GM21619 (cell line): ENCODE results near the gene TEAD3.
"Not testable (repeated sequence)": the region's sequence is repeated elsewhere in the genome, so short reads cannot be mapped to it uniquely, and the experiment has no call there.

Source experiments
- ATAC-seq: cut with Tn5 transposase; IDR thresholded peaks from one replicate; pipeline ENCODE4 v1.9.1; 2021; ENCODE audit not compliant: unreplicated experiment

Gene TEAD3

DNA sequence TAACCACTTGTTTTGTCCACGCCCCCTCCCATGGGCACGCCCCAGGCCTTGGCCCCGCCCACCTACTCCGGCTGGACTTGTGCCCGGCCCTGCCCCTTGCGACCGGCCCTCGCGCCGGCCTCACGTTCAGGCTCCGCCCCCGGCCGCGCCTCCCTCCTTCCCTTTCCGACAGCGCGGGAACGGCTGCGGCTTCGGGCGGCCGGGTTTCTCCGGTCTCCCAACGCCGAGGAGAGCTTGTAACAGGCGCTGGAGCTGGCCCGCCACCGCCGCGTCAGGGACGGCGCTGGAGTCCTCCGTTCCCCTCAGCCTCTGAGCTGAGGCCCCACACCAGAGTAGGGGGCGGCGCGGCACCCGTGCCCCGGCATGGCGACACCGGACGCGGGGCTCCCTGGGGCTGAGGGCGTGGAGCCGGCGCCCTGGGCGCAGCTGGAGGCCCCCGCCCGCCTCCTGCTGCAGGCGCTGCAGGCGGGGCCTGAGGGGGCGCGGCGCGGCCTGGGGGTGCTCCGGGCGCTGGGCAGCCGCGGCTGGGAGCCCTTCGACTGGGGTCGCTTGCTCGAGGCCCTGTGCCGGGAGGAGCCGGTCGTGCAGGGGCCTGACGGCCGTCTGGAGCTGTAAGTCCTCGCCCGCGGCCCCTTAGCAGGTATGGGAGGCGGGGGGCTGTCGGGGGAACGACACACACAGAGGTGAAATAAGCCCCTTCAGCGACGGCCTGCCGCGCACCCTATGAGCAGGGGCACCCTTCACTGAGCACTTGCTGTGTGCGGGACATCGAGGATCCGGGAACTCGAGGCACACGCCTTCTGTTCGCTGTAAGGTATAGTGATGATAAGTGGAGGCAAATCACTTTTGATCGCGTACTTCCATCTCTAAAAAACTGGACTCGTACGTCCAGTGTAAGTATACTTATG lies 44.4 kb downstream of the TEAD3 start, which contains the start of gene FANCE:
Gene FANCE (plus strand): TSS at position 156 of the 908 bp plus-strand sequence. CDS start 208 bp downstream, at position 364.
- ATAC-seq, result peak; percentile 87

DNA sequence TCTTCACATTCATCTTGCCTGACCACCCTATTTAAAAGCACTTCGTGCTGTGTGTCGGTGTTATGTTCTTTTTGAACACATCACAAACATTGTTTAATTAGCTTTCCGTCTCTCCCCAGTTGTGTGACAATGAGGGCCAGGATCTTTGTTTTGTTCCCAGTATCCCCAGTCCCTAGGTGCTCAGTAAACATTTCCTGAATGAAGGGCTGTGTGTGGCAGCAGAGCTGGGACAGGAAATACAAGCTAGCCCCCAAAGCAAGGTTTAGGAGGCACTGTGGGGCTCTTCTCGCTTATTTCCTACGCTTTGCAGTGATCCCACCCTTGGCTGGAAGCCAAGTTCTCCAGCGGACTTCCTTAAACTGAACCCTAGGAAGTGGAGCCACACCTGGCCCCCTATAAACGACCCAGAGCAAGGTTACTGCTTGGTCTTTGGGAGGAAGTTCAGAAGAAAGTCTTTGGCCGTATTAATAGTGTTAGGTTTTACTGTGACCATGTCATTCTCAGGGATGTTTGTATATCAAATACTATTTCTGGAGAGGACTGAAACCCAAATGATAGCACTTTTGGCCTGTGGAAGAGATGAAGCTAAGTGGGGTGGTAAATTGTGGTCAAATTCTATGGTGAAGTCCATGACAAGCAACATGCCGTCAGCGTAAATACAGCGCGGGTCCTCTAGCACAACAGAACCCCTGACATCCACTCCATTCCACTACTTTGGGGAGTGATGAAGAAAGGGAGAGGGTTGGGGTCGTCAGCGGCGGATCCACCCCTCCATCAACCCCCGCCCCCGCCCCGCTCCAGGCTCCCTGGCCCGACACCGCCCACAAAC lies 45.3 kb downstream of the TEAD3 start:
- no peak for ATAC-seq

DNA sequence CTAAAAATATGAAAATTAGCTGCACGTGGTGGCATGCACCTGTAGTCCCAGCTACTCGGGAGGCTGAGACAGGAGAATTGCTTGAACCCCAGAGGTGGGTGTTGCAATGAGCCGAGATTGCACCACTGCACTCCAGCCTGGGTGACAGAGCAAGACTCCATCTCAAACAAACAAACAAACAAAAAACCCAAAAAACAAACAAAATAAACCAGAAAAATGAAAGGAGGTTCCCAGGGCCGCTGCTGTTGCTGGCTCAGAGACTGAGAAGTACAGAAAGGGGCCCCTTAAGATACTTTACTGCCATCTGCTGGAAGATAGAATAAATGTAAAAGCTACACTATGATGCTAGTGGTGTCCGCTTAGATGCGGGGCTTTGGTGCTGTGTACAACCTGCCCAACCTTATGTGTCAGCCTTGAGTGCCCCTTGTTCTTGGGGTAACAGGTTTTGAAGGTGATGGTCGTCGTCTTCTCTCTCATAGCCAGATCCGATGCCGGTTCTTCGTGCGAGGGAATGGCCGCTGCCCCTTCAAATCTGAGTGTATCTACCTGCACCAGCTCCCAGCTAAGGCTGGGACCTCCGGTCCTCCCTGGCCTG lies 47.5 kb downstream of the TEAD3 start:
- ATAC-seq, result no peak

DNA sequence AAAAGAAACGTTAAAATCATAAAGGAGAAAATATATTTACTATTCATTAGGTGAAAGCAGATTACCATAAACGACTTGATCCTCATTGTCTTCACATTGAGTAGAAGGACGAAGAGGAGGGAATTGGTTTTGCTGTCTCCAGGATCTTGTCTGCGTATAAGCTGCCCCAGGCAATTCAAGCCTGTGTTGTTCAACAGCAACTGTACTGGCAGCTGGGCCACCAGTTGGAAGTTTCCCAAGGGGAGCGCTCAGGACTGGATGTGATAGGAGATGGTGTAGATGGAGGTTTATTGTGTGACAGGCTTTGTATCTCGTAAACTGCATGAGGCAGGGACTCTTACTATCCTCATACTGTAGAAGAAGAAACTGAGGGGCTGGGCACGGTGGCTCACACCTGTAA lies 48.7 kb downstream of the TEAD3 start:
- ATAC-seq, result no peak

DNA sequence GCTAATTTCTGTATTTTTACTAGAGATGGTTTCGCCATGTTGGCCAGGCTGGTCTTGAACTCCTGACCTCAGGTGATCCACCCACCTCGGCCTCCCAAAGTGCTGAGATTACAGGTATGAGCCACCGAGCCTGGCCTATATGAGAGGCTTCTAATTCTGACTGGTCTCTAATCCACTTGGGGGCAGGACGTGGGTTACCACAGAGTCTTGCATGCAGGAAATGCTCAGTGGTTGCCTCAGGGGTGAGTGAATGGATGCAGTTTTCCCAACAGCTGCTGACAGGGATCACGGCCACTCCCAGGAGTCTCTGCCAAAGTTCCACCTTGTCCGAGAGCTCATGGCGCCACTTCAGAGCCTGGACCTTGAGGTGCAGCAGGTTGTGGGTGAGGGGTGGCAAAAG lies 51.2 kb downstream of the TEAD3 start:
- ATAC-seq, result no peak

DNA sequence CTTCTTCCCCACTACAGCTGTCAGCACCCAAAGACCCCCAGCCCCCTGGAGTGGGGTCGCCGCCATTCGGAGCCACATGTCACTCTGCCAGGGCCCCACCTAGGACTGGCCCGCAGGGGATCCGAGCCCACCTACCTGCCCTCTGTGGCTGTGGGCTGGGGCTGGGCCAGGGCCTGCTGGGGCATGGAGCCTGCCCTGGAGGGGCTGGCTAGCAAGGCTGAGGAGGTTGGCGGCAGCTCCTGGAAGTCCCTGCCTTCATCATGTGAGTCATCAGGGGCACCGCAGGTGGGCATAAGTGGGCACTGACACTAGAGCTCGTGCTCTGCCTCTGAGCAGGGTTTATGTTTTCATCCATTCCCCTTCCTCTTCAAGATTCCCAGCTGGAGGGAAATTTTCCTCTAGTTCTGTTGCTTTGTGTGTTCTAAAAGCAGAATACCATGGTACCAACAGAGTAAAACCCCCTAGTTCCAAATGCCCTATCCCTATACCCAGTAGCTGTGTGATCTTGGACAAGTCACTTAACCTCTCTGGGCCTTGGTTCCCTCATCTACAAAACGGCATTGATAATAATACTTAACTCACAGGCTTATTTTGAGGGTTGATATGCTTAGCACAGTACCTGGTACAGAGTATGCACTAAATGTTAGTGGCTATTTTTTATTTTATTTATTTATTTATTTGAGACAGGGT lies 53.4 kb downstream of the TEAD3 start:
- ATAC-seq, result no peak

DNA sequence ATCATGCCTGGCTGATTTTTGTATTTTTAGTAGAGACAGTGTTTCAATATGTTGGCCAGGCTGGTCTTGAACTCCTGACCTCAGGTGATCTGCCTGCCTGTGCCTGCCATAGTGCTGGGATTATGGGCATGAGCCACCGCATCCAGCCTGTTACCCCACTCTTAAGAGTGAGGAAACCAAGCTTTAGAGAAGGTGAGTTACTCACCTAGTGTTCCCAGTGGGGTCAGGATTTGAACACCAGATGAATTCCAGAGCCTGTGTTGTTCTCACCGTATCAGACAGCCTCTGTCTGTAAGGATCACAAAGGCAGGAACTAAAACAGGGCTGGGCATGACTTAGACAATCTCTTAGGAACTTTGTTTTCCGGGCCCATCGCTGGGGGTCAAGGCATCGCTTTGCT lies 54.2 kb downstream of the TEAD3 start:
- ATAC-seq, result no peak

DNA sequence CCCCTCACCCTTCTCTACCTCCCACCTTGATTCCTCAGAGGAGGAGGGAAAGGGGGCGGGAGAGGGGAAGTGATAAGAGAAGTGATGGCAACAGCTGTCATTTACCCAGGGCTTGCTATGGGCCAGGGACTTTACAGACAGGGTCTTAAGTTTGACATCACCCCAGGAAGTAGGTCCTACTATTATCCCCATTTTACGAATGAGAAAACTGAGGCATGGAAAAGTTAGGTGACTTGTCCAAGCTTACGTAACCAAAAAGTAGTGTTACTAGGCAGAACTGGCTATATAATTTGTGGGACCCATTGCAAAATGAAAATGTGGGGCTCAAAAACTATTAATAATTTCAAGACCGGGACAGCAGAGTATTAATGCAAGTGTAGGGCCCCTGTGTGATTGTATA lies 55.2 kb downstream of the TEAD3 start:
- no peak for ATAC-seq

DNA sequence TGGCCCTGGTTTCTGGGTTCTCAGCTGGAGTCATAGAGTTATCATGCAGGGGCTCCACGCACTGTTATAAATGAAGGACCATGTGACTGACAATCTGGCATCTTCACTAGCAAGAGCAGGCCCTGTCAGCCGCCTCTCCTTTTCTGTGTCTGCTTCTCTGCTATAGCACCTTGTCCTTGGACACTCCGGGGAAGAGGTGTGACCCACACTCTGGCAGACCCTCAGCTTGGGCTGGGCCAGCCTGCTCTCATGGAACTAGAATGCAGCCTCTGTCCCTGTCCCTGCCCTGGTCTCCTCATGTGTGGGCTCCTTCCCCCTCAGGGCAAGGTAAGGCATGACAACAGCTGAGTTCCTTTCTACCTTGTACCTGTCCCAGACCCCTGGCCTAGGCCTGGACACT lies 55.7 kb downstream of the TEAD3 start:
- ATAC-seq, result no peak

DNA sequence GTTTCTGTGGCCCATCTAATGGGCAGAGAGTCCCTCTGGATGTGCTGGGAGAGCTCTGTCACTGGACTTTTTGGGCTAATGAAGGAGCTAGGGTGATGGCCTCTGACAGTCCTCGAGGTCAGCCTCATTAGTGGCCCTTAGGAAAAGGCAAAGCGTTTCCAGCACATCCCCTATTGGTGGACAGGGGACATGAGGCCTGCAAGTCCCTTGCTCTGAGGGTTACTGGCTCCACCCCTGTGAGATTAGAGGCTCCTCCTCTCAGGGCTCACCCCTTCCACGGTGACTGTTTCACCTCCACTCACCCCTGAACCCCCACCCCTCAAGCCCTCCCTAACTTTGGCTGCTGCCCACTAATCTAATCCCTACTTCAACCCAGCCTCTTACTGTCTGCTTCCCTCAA lies 57.6 kb downstream of the TEAD3 start:
- ATAC-seq, result no peak

DNA sequence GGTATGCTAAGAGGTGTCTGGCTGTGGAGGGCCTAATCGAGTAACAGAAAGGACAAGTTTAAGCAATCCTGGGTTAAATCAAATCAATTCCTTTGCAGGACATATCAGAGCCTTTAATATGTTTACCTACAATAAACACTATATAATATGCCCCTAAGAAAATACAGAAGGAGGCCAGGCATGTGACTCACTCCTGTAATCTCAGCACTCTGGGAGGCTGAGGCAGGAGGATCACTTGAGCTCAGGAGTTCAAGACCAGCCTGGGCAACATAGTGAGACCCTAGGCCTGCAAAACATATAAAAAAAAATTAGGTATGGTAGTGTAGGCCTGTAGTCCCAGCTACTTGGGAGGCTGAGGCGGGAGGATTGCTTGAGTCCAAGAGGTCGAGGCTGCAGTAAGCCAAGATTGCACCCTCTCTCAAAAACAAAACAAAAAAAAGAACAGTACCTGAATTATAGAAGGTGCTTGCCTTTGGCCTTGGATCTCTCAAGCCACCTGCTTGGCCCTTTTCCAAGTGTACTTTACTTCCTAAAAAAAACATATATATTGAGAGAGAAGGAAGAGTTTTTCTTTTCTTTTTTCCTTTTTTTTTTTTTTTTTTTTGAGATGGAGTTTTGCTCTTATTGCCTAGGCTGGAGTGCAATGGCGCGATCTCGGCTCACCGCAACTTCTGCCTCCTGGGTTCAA lies 58.4 kb downstream of the TEAD3 start:
- not testable (repeated sequence) for ATAC-seq

DNA sequence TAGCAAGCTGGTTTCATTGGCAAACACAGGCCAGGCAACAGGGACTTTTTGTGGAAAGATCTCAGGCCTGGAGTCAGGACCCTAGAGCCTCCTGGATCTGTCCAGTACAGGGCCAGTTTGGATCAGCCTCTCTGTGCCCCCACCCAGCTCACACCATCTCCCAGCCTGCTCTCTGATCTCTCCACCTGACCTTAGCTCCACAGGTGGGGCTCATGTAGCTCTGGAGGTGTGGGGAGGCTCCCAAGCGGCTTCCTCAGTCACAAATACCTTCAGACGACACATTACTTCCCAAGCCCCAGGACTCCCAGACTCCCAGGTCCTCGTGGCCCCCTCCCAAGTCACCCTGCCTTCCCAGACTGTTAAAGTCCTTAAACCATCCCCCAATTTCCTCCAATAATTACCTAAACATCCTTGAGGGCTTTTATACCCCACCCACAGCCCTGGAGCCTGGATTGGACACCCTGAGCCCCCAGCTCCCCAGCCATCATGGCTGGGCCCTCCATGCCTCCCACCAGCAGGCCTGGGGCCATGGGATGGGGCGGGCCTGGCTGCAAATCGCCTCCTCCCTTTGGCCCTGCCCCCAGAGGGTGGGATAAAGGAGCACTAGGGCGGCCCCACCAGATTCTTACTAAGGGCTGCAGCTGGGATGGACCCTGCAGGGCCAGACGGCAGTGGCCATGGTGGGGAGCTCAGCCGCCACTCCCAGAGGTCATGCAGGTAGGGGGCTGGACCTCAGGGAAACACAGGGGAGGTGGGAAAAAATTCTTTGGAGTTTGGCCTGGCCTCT lies 60.6 kb downstream of the TEAD3 start:
- ATAC-seq, result no peak

DNA sequence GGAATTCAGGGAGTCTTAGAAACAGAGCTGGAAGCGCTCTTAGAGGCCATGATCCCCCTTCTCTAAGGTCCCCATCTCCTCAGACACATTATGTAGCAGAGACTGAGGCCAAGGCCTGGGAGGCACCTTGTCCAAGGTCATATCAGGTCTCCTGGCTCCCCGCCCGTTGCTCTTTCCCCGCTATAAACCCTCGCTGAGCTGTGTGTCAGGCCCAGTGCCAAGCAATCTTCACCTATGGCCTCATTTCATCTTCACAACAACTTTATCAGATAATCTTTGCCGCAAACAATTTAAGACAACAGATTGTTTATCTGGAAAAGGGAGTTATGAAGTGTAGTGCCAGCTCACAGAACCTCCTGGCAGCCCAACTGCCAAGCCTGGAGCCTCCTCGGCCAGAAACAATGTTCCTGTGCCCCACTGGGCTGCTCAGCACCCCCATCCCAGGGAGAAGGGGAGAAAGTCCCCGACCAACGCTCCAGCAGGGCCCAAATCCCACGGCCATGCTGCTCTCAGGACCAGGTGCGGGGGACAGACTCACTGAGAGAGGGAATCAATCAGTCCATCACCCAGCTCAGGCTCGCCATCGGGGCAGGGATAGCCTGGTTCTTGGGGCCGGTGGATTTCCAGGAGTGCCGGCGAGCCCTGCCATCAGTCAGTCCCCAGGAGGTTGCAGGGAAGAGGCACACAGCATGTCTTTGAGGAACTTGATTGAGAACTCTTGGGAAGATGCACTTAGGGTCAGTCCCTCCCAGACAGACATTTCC lies 61.6 kb downstream of the TEAD3 start:
- no peak for ATAC-seq

DNA sequence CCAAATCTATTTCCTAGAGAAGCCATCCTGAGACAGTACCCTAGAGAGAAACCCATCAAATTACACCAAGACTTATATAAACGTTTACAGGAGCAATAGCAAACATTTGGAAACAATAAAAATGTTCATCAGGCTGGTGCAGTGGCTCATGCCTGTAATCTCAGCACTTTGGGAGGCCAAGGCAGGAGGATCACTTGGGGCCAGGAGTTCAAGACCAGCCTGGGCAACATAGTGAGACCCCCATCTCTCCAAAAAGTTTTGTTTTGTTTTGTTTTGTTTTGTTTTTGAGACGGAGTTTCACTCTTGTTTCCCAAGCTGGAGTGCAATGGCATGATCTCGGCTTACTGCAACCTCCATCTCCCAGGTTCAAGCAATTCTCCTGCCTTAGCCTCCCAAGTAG lies 64.2 kb downstream of the TEAD3 start:
- ATAC-seq, result not testable (repeated sequence)

DNA sequence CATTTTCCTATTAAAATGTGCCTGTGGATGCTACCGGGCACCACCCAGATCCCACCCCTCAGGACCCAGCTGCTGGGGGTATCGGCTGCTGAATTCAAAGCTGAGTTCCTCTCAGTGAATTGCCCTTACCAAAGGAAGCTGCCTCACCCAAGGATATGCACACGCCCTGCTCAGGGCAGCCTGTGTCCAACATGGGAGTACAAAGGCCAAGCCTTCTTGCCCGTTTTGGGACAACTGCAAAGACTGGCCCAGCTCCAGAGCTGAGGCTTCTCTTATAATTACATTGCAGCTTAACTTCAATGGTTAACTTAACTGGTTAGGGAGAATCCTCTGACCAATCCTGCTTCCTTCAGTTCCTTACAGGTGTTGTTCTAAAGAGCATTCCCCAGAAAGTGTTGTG lies 64.6 kb downstream of the TEAD3 start:
- ATAC-seq, result no peak

DNA sequence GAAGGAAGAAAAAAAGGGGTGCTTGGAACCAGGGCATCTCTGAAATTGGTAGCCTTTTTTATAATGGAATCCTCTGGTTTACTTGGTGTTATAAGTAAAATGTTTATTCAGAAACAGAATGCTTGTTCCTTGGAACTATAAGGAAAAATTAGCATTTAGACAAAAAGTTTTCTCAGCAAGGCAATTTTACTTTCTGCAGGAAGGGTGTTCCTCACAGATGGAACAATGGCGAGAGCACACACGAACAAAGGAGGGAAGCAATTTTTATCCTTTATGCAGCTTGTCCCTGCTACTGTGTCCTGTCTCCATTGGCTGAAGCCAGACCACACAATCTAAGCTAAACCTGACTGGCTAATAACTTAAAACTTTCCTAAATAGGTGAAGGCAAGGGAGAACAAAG lies 67.4 kb downstream of the TEAD3 start:
- ATAC-seq, result no peak

DNA sequence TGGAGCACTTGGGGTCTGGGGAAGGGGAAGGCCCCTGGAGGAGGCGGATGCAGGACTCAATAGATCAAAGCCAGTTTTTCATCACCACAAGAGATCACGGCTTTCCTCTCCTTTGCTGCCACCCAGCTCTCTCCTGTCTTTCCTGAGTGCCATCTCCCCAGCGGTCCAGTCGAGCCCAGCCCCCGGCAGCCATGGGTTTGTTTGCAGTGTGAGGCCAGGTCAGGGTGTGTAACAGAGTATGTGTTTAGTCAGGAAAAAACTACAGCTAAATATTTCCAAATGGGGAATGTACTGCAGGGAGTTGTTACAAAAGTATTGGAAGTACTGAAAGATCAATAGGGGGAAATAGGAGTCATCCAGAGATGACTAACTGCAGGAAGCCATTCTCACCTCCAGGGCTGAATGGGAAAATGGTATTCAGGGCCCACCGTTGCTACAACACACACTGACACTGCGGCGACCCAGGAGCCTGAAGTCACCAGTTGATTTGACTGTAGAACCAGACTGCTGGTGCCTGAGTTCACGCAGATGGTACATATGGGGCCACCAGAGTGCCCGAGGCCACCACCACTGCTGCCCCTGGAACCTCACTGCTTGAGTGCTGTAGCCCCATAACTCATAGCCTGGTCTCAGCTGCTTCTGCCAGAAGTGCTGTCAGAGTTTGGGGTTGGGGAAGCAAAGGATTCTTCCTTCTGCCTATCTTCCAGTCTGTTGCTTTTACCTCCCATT lies 68.3 kb downstream of the TEAD3 start:
- no peak for ATAC-seq

DNA sequence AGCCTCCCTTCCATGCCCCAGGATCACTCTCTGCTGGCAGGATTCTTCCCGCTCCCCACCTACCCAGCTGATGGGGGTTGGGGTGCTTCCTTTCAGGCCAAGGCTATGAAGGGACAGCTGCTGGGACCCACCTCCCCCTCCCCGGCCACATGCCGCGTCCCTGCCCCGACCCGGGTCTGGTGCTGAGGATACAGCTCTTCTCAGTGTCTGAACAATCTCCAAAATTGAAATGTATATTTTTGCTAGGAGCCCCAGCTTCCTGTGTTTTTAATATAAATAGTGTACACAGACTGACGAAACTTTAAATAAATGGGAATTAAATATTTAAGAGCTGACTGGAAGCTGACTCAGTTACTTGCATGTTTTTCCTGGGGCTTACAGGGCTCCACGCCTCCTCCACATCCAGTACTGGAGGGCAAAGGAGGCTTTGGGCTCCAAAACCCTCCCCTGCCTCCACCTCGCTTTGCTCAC lies 69.0 kb downstream of the TEAD3 start:
- no peak for ATAC-seq
